GM21528 (cell line): ENCODE measurements around the gene SELENOP.
"Not testable (repeated sequence)": the region's sequence is repeated elsewhere in the genome, so short reads cannot be mapped to it uniquely, and the experiment has no call there.

Source experiments
- ATAC-seq: cut with Tn5 transposase; IDR thresholded peaks from one replicate; pipeline ENCODE4 v1.9.1; 2021; ENCODE audit warnings: mild to moderate bottlenecking, moderate library complexity; ENCODE audit not compliant: unreplicated experiment, low FRiP score

Gene SELENOP

GRCh38 chr5:42826757-42827515 lies 15.2 kb upstream of the SELENOP start:
- ATAC-seq, result no peak

GRCh38 chr5:42825422-42826148 lies 13.9 kb upstream of the SELENOP start:
- ATAC-seq, result no peak

GRCh38 chr5:42824347-42824976 lies 12.8 kb upstream of the SELENOP start:
- no peak for ATAC-seq

GRCh38 chr5:42822548-42822947 lies 10.9 kb upstream of the SELENOP start:
- no peak for ATAC-seq

- no peak for ATAC-seq
These were observed 8.1 kb upstream of the SELENOP start for GRCh38 chr5:42819745-42820144.

- ATAC-seq, result not testable (repeated sequence)
These were observed 4.9 kb upstream of the SELENOP start for GRCh38 chr5:42816546-42816945.

- no peak for ATAC-seq
These were observed 1.8 kb upstream of the SELENOP start for GRCh38 chr5:42813533-42813932.

- ATAC-seq, result no peak
These were observed 928 bp upstream of the SELENOP start for GRCh38 chr5:42812620-42813019.

- ATAC-seq, result no peak
These were observed 680 bp downstream of the SELENOP start for GRCh38 chr5:42810834-42811590.

GRCh38 chr5:42808888-42809611 lies 2.6 kb downstream of the SELENOP start:
- ATAC-seq, result no peak

- ATAC-seq, result no peak
These were observed 3.8 kb downstream of the SELENOP start for GRCh38 chr5:42807722-42808447.

GRCh38 chr5:42806701-42807262 lies 4.9 kb downstream of the SELENOP start:
- ATAC-seq, result no peak

GRCh38 chr5:42806004-42806700 lies 5.5 kb downstream of the SELENOP start:
- ATAC-seq, result no peak

GRCh38 chr5:42804717-42805339 lies 6.9 kb downstream of the SELENOP start:
- no peak for ATAC-seq

- ATAC-seq, result no peak
These were observed 10.1 kb downstream of the SELENOP start for GRCh38 chr5:42801516-42802166.

- ATAC-seq, result no peak
These were observed 10.9 kb downstream of the SELENOP start for GRCh38 chr5:42800748-42801330.

- no peak for ATAC-seq
These were observed 12.0 kb downstream of the SELENOP start for GRCh38 chr5:42799668-42800114.
